ENCODE measurements around the gene TOGARAM1. TPM values are rescaled to one million over a fixed set of nuclear protein-coding genes. Genes with fewer than 3 reads are reported as not detected.

The TOGARAM1 gene
- total RNA-seq, 1 experiment from 2014 or later, result 6.6 TPM

- peak; percentile 19 for DNase-seq (ENCODE audit: low read depth)
Measured at GRCh38 chr14:45084946-45085346, 123.0 kb downstream of the TOGARAM1 start.

GRCh38 chr14:45089813-45090212, 127.8 kb downstream of the TOGARAM1 start:
- peak; percentile 69 for DNase-seq (ENCODE audit: low read depth)

GRCh38 chr14:45091710-45092109, 129.7 kb downstream of the TOGARAM1 start:
- peak; percentile 44 for DNase-seq (ENCODE audit: low read depth)

GRCh38 chr14:45094275-45094674, 132.3 kb downstream of the TOGARAM1 start:
- DNase-seq (ENCODE audit: low read depth), result no peak

- no peak for DNase-seq (ENCODE audit: low read depth)
Measured at GRCh38 chr14:45095143-45095542, 133.2 kb downstream of the TOGARAM1 start.

- peak; percentile 12 for DNase-seq (ENCODE audit: low read depth)
Measured at GRCh38 chr14:45096218-45096617, 134.2 kb downstream of the TOGARAM1 start.

- DNase-seq (ENCODE audit: low read depth), result no peak
Measured at GRCh38 chr14:45103806-45104205, 141.8 kb downstream of the TOGARAM1 start.

- no peak for DNase-seq (ENCODE audit: low read depth)
Measured at GRCh38 chr14:45104561-45104960, 142.6 kb downstream of the TOGARAM1 start.

GRCh38 chr14:45112896-45113781, 151.1 kb downstream of the TOGARAM1 start:
- DNase-seq (ENCODE audit: low read depth), result no peak

GRCh38 chr14:45114327-45114726, 152.3 kb downstream of the TOGARAM1 start:
- no peak for DNase-seq (ENCODE audit: low read depth)

GRCh38 chr14:45118594-45118993, 156.6 kb downstream of the TOGARAM1 start:
- DNase-seq (ENCODE audit: low read depth), result no peak

GRCh38 chr14:45120096-45120495, 158.1 kb downstream of the TOGARAM1 start:
- DNase-seq (ENCODE audit: low read depth), result no peak

DNA sequence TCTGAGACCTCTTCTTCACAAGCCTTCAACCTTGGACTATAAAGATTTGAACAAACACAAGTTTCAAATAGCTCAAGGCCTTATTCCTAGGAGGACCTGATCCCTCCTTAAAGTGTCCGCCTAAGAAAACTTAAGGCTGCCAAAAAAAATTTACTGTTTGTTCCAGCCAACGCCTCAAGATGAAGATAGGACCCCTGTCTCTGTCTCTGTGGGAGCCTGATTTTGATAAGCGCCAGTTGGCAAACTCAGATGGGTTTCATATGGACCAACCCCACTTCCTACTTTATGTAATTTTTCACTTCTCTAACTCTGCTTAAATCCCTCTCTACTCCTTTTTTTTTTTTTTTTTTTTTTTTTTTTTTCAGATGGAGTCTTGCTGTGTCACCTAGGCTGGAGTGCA, 161.3 kb downstream of the TOGARAM1 start:
- no peak for DNase-seq (ENCODE audit: low read depth)

Other genes with a start within 250 kb of the TOGARAM1 start
- gene KLHL28, start 243 bp upstream of the TOGARAM1 start, total RNA-seq (2014; rRNA removed; shearing (Covaris generic)), result 4.7 and 5.3 TPM in 2 replicates
- 10.1 and 16.6 TPM in 2 replicates for gene PRPF39, start 121.9 kb downstream of the TOGARAM1 start, total RNA-seq (2014; rRNA removed; shearing (Covaris generic))
- 48.3 and 64.0 TPM in 2 replicates for gene FKBP3, start 172.3 kb downstream of the TOGARAM1 start, total RNA-seq (2014; rRNA removed; shearing (Covaris generic))
- 4.7 and 5.7 TPM in 2 replicates for gene FANCM, start 173.7 kb downstream of the TOGARAM1 start, total RNA-seq (2014; rRNA removed; shearing (Covaris generic))